Measurements from ENCODE around the gene PQBP1. TPM values are rescaled to one million over a fixed set of nuclear protein-coding genes. Genes with fewer than 3 reads are reported as not detected.

PQBP1 gene
- polyA plus RNA-seq, 3 donors from 2014 or later = 92.6 to 118 (median 108) TPM

- Mint-ChIP-seq H3K36me3 (no peaks in the 10 kb centered on the region), H3K4me3 (peak overlapping the region; percentile 75 to 84 (median 78)), H3K27ac (peak overlapping the region in 3 of 6 donors; percentile 20 to 69 (median 24)), H3K4me1 (peaks cover 12 to 18% of the 10 kb centered on the region in 2 donors), H3K27me3 (ENCODE audit: low read depth in 3 of 3) (peaks cover 0 to 7% (median 4%) of the 10 kb centered on the region in 3 donors), H3K9me3 (peaks cover 0 to 1% (median 0%) of the 10 kb centered on the region in 6 donors)
- DNase-seq = peak; percentile 76 to 80 (median 80)
Measured at GRCh38 chrX:48891402-48892288, 6.1 kb upstream of the PQBP1 start.

- Mint-ChIP-seq H3K27ac (no peak overlapping the region), H3K36me3 (no peaks in the 10 kb centered on the region), H3K4me1 (peaks cover 23 to 24% of the 10 kb centered on the region in 2 donors), H3K27me3 (ENCODE audit: low read depth in 3 of 3) (peaks cover 4 to 14% (median 4%) of the 10 kb centered on the region in 3 donors), H3K4me3 (peak overlapping the region in 2 of 5 donors; percentile 47 to 64), H3K9me3 (peaks cover 0 to 1% (median 0%) of the 10 kb centered on the region in 6 donors)
- no peak for DNase-seq
Measured at GRCh38 chrX:48892896-48893295, 4.8 kb upstream of the PQBP1 start.

- H3K27me3 Mint-ChIP-seq (ENCODE audit: low read depth in 3 of 3) = peaks cover 5 to 14% (median 8%) of the 10 kb centered on the region in 3 donors
- H3K27ac Mint-ChIP-seq = peak overlapping the region in 1 of 6 donors; percentile 17
- H3K9me3 Mint-ChIP-seq = peaks cover 0 to 1% (median 0%) of the 10 kb centered on the region in 6 donors
- no peak overlapping the region for H3K4me3 Mint-ChIP-seq
- H3K4me1 Mint-ChIP-seq = peaks cover 29 to 30% of the 10 kb centered on the region in 2 donors
- no peaks in the 10 kb centered on the region for H3K36me3 Mint-ChIP-seq
- DNase-seq = no peak
Measured at GRCh38 chrX:48893556-48894348, 4.0 kb upstream of the PQBP1 start.

GRCh38 chrX:48894891-48895290 lies 2.8 kb upstream of the PQBP1 start:
- no peaks in the 10 kb centered on the region for H3K36me3 Mint-ChIP-seq
- peaks cover 29 to 30% of the 10 kb centered on the region in 2 donors for H3K4me1 Mint-ChIP-seq
- H3K9me3 Mint-ChIP-seq = no peaks in the 10 kb centered on the region
- H3K27ac Mint-ChIP-seq = peak overlapping the region in 1 of 6 donors; percentile 71
- DNase-seq = no peak
- H3K4me3 Mint-ChIP-seq = peak overlapping the region in 2 of 5 donors; percentile 21 to 47
- H3K27me3 Mint-ChIP-seq (ENCODE audit: low read depth in 3 of 3) = peaks cover 8 to 14% (median 8%) of the 10 kb centered on the region in 3 donors

DNA sequence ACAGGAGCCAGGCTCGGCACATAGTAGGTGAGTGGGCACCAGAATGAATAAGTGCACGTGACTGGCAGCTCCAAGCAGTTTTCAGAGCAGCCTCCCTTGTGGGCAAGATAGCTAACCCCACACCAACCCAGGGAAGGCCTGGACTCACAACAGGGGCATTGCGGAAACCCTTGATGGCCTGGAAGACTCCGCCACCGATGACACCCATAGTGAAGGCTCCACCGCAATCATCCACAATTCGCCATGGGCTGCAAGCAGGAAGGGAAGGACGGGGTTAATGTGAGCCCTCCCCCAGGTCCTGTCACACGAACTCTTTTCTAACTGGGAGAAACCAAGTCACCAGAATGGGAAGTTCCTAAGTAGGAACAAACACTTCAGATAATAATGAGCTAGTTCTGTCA lies 1.1 kb upstream of the PQBP1 start:
- Mint-ChIP-seq H3K4me1 (peaks cover 21 to 24% of the 10 kb centered on the region in 2 donors), H3K9me3 (no peaks in the 10 kb centered on the region), H3K36me3 (no peaks in the 10 kb centered on the region), H3K27me3 (ENCODE audit: low read depth in 3 of 3) (peaks cover 5 to 15% (median 8%) of the 10 kb centered on the region in 3 donors), H3K27ac (peak overlapping the region; percentile 95 to 98 (median 98)), H3K4me3 (peak overlapping the region; percentile 88 to 98 (median 95))
- DNase-seq = no peak

- peak overlapping the region; percentile 95 to 98 (median 98) for H3K27ac Mint-ChIP-seq
- DNase-seq = peak; percentile 51 to 58 (median 58)
- H3K27me3 Mint-ChIP-seq (ENCODE audit: low read depth in 3 of 3) = peaks cover 5 to 15% (median 8%) of the 10 kb centered on the region in 3 donors
- peaks cover 19 to 21% of the 10 kb centered on the region in 2 donors for H3K4me1 Mint-ChIP-seq
- no peaks in the 10 kb centered on the region for H3K36me3 Mint-ChIP-seq
- H3K9me3 Mint-ChIP-seq = no peaks in the 10 kb centered on the region
- H3K4me3 Mint-ChIP-seq = peak overlapping the region; percentile 88 to 98 (median 95)
Measured at GRCh38 chrX:48897157-48897624, 539 bp upstream of the PQBP1 start.

DNA sequence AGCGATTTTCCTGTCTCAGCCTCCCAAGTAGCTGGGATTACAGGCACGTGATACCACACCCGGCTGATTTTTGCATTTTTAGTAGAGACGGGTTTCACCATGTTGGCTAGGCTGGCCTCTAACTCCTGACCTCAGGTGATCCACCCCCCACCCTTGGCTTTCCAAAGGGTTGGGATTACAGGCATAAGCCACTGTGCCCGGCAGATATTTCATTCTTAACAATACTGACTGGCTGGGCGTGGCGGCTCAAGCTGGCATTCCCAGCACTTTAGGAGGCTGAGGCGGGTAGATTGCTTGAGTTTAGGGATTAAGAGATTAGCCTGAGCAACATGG lies 1.3 kb downstream of the PQBP1 start:
- H3K4me3 Mint-ChIP-seq = peak overlapping the region in 1 of 5 donors; percentile 21
- peaks cover 5 to 10% (median 8%) of the 10 kb centered on the region in 3 donors for H3K27me3 Mint-ChIP-seq (ENCODE audit: low read depth in 3 of 3)
- DNase-seq = no peak
- H3K27ac Mint-ChIP-seq = peak overlapping the region in 2 of 6 donors; percentile 34
- H3K4me1 Mint-ChIP-seq = peaks cover 17 to 21% of the 10 kb centered on the region in 2 donors
- no peaks in the 10 kb centered on the region for H3K36me3 Mint-ChIP-seq
- no peaks in the 10 kb centered on the region for H3K9me3 Mint-ChIP-seq

GRCh38 chrX:48901069-48901468 lies 3.3 kb downstream of the PQBP1 start:
- Mint-ChIP-seq H3K9me3 (no peaks in the 10 kb centered on the region), H3K4me1 (peaks cover 16 to 21% of the 10 kb centered on the region in 2 donors), H3K27me3 (ENCODE audit: low read depth in 3 of 3) (peaks cover 5 to 10% (median 8%) of the 10 kb centered on the region in 3 donors), H3K36me3 (no peaks in the 10 kb centered on the region), H3K27ac (peak overlapping the region in 1 of 6 donors; percentile 40), H3K4me3 (no peak overlapping the region)
- no peak for DNase-seq

- H3K4me3 Mint-ChIP-seq = no peak overlapping the region
- DNase-seq = no peak
- H3K27ac Mint-ChIP-seq = peak overlapping the region in 2 of 6 donors; percentile 3 to 82
- no peaks in the 10 kb centered on the region for H3K9me3 Mint-ChIP-seq
- H3K27me3 Mint-ChIP-seq (ENCODE audit: low read depth in 3 of 3) = peaks cover 5 to 8% (median 8%) of the 10 kb centered on the region in 3 donors
- peaks cover 8 to 12% of the 10 kb centered on the region in 2 donors for H3K4me1 Mint-ChIP-seq
- no peaks in the 10 kb centered on the region for H3K36me3 Mint-ChIP-seq
Measured at GRCh38 chrX:48902135-48902534, 4.4 kb downstream of the PQBP1 start.

DNA sequence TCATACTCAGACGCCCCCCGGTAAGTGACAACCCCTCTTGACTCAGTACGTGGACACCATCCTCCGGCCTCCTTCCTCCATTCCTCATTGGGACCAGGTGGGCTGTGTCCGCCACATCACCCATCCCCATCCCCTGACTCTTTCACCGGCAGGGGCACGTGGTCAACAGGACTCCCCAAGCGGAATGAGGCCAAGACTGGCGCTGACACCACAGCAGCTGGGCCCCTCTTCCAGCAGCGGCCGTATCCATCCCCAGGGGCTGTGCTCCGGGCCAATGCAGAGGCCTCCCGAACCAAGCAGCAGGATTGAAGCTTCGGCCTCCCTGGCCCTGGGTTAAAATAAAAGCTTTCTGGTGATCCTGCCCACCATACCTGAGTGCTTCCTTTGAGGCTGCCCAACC lies 5.0 kb downstream of the PQBP1 start:
- Mint-ChIP-seq H3K36me3 (no peaks in the 10 kb centered on the region), H3K27ac (no peak overlapping the region), H3K9me3 (no peaks in the 10 kb centered on the region), H3K4me1 (peaks cover 6 to 8% of the 10 kb centered on the region in 2 donors), H3K4me3 (no peak overlapping the region), H3K27me3 (ENCODE audit: low read depth in 3 of 3) (peaks cover 4 to 7% (median 5%) of the 10 kb centered on the region in 3 donors)
- DNase-seq = no peak

GRCh38 chrX:48903290-48903689 lies 5.6 kb downstream of the PQBP1 start:
- peaks cover 3 to 6% (median 6%) of the 10 kb centered on the region in 3 donors for H3K27me3 Mint-ChIP-seq (ENCODE audit: low read depth in 3 of 3)
- no peak overlapping the region for H3K4me3 Mint-ChIP-seq
- no peaks in the 10 kb centered on the region for H3K36me3 Mint-ChIP-seq
- no peaks in the 10 kb centered on the region for H3K9me3 Mint-ChIP-seq
- no peak overlapping the region for H3K27ac Mint-ChIP-seq
- peaks cover 2 to 3% of the 10 kb centered on the region in 2 donors for H3K4me1 Mint-ChIP-seq
- DNase-seq = no peak

DNA sequence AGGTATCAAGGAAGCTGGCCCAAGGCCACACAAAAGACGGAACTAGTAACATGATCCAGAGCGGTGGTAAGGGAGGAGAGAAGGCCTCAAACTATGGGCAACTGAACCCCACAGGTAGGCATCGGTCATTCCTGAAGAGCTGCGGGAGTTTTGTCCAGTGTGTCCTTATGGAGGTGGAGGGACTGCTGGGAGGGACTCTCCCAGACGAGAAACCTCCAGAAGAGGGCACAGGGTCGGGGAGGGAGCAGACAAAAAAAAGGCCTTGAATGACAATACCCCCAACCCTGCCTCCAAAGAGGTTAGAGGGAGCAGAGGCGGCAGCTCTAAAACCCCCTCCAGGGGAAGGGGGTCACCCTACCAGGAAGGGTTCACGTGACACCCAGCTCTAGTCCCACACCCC lies 6.5 kb downstream of the PQBP1 start:
- H3K27me3 Mint-ChIP-seq (ENCODE audit: low read depth in 3 of 3) = peaks cover 0 to 6% (median 5%) of the 10 kb centered on the region in 3 donors
- H3K4me1 Mint-ChIP-seq = no peaks in the 10 kb centered on the region
- no peak overlapping the region for H3K4me3 Mint-ChIP-seq
- no peak overlapping the region for H3K27ac Mint-ChIP-seq
- H3K36me3 Mint-ChIP-seq = no peaks in the 10 kb centered on the region
- no peaks in the 10 kb centered on the region for H3K9me3 Mint-ChIP-seq
- no peak for DNase-seq

DNA sequence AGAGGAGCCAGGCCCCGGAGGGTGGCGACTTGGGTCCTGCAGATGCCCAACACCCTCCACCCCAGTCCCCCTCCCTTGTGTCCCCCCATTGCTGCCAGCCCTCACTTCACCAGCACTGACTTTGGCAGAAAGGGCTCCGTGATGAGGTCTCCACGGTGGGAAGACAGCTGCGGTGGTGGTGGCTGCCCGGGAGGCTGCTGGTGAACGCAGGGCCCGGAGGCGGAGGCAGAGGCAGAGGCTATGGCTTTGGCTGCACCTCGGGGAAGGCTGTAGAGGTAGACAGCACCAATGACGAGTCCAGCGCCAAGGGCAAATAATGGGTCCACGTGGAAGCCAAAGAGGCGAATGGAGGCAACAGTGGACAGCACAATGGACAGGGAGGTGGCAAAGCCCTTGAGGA lies 6.9 kb downstream of the PQBP1 start:
- H3K4me1 Mint-ChIP-seq = no peaks in the 10 kb centered on the region
- H3K4me3 Mint-ChIP-seq = no peak overlapping the region
- DNase-seq = no peak
- no peak overlapping the region for H3K27ac Mint-ChIP-seq
- peaks cover 0 to 6% (median 4%) of the 10 kb centered on the region in 3 donors for H3K27me3 Mint-ChIP-seq (ENCODE audit: low read depth in 3 of 3)
- H3K9me3 Mint-ChIP-seq = no peaks in the 10 kb centered on the region
- no peaks in the 10 kb centered on the region for H3K36me3 Mint-ChIP-seq

Measured in immature natural killer cell (primary cell).